GM15510 (cell line): ENCODE data around the gene HIGD2A.

Experiments used
- POLR2A ChIP-seq: IDR thresholded peaks from 3 replicates; pipeline ENCODE4 v1.6.1; 2011; ENCODE audit warnings: borderline replicate concordance; ENCODE audit not compliant: insufficient read length; ENCODE audit errors: extremely low read depth

HIGD2A gene

GRCh38 chr5:176383961-176384360 lies 4.6 kb upstream of the HIGD2A start:
- TF ChIP-seq POLR2A: no peak

GRCh38 chr5:176384366-176384930 lies 4.1 kb upstream of the HIGD2A start:
- TF ChIP-seq POLR2A: no peak

- no peak for TF ChIP-seq POLR2A
These were observed 3.6 kb upstream of the HIGD2A start for GRCh38 chr5:176384991-176385390.

GRCh38 chr5:176386491-176386890 lies 2.1 kb upstream of the HIGD2A start:
- no peak for TF ChIP-seq POLR2A

GRCh38 chr5:176387384-176387925 lies 1.1 kb upstream of the HIGD2A start:
- TF ChIP-seq POLR2A: no peak

GRCh38 chr5:176388003-176388443 lies 528 bp upstream of the HIGD2A start:
- no peak for TF ChIP-seq POLR2A

- peak; percentile 78 for TF ChIP-seq POLR2A
These were observed 878 bp downstream of the HIGD2A start for GRCh38 chr5:176389135-176390123.

- no peak for TF ChIP-seq POLR2A
These were observed 2.9 kb downstream of the HIGD2A start for GRCh38 chr5:176391479-176391878.

- no peak for TF ChIP-seq POLR2A
These were observed 3.4 kb downstream of the HIGD2A start for GRCh38 chr5:176391999-176392398.

- no peak for TF ChIP-seq POLR2A
These were observed 4.0 kb downstream of the HIGD2A start for GRCh38 chr5:176392526-176392925.

GRCh38 chr5:176394096-176394495 lies 5.5 kb downstream of the HIGD2A start:
- TF ChIP-seq POLR2A: no peak

- no peak for TF ChIP-seq POLR2A
These were observed 6.5 kb downstream of the HIGD2A start for GRCh38 chr5:176394881-176395675.

- no peak for TF ChIP-seq POLR2A
These were observed 7.8 kb downstream of the HIGD2A start for GRCh38 chr5:176396330-176396729.

GRCh38 chr5:176397736-176398420 lies 9.3 kb downstream of the HIGD2A start:
- no peak for TF ChIP-seq POLR2A
